ENCODE results near the gene KCNJ18.
"Not testable (repeated sequence)": the region's sequence is repeated elsewhere in the genome, so short reads cannot be mapped to it uniquely, and the experiment has no call there.

Gene KCNJ18

GRCh38 chr17:21708612-21709535 is 16.6 kb downstream of the KCNJ18 start:
- H3K36me3 ChIP-seq (ENCODE audit: control insufficient read depth, insufficient read depth, low read length); H3K4ac ChIP-seq (ENCODE audit: low read depth, low read length); H4K5ac ChIP-seq (ENCODE audit: low read length); H3K56ac ChIP-seq (ENCODE audit: low read length); H3K4me1 ChIP-seq (ENCODE audit: control insufficient read depth, low read depth, low read length); H4K8ac ChIP-seq (ENCODE audit: low read depth, low read length); H3K79me2 ChIP-seq (ENCODE audit: control insufficient read depth, insufficient read depth, low read length); H3K27ac ChIP-seq (ENCODE audit: low read depth, low read length); H3K4me2 ChIP-seq (ENCODE audit: low read length); H3K27me3 ChIP-seq (ENCODE audit: insufficient read depth, low read length, poor library complexity); H3K79me1 ChIP-seq (ENCODE audit: low read length); H2BK120ac ChIP-seq (ENCODE audit: low read depth, low read length); H3K23ac ChIP-seq (ENCODE audit: low read length); H3K4me3 ChIP-seq (ENCODE audit: low read length); H3K9ac ChIP-seq (ENCODE audit: low read length); H2BK5ac ChIP-seq (ENCODE audit: low read length); H3K18ac ChIP-seq (ENCODE audit: low read length); DNase-seq; H2BK15ac ChIP-seq (replicated peaks; ENCODE audit: low read depth); H2AK5ac ChIP-seq (ENCODE audit: low read length): not testable (repeated sequence)
- no CpG with 5 or more reads among the region's 15 CpGs for WGBS (ENCODE audit: extremely low coverage, insufficient coverage, low lambda C conversion rate)

- not testable (repeated sequence) for H3K27ac ChIP-seq (ENCODE audit: low read depth, low read length); H3K4me1 ChIP-seq (ENCODE audit: control insufficient read depth, low read depth, low read length); H3K56ac ChIP-seq (ENCODE audit: low read length); H4K5ac ChIP-seq (ENCODE audit: low read length); H2AK5ac ChIP-seq (ENCODE audit: low read length); H3K36me3 ChIP-seq (ENCODE audit: control insufficient read depth, insufficient read depth, low read length); H3K79me1 ChIP-seq (ENCODE audit: low read length); H2BK5ac ChIP-seq (ENCODE audit: low read length); H3K4ac ChIP-seq (ENCODE audit: low read depth, low read length); H2BK15ac ChIP-seq (replicated peaks; ENCODE audit: low read depth); H4K8ac ChIP-seq (ENCODE audit: low read depth, low read length); H3K79me2 ChIP-seq (ENCODE audit: control insufficient read depth, insufficient read depth, low read length); H3K9ac ChIP-seq (ENCODE audit: low read length); H3K27me3 ChIP-seq (ENCODE audit: insufficient read depth, low read length, poor library complexity); H3K18ac ChIP-seq (ENCODE audit: low read length); H3K4me2 ChIP-seq (ENCODE audit: low read length); H2BK120ac ChIP-seq (ENCODE audit: low read depth, low read length); H3K23ac ChIP-seq (ENCODE audit: low read length); H3K4me3 ChIP-seq (ENCODE audit: low read length); DNase-seq
- WGBS (ENCODE audit: extremely low coverage, insufficient coverage, low lambda C conversion rate), result no CpG with 5 or more reads among the region's 8 CpGs
These were observed 17.7 kb downstream of the KCNJ18 start for GRCh38 chr17:21709994-21710393.

- H4K8ac ChIP-seq (ENCODE audit: low read depth, low read length); H3K4ac ChIP-seq (ENCODE audit: low read depth, low read length); H3K79me2 ChIP-seq (ENCODE audit: control insufficient read depth, insufficient read depth, low read length); H3K27ac ChIP-seq (ENCODE audit: low read depth, low read length); H3K23ac ChIP-seq (ENCODE audit: low read length); H2AK5ac ChIP-seq (ENCODE audit: low read length); H3K56ac ChIP-seq (ENCODE audit: low read length); H3K36me3 ChIP-seq (ENCODE audit: control insufficient read depth, insufficient read depth, low read length); H3K4me2 ChIP-seq (ENCODE audit: low read length); H3K79me1 ChIP-seq (ENCODE audit: low read length); DNase-seq; H3K27me3 ChIP-seq (ENCODE audit: insufficient read depth, low read length, poor library complexity); H3K18ac ChIP-seq (ENCODE audit: low read length); H3K9ac ChIP-seq (ENCODE audit: low read length); H4K5ac ChIP-seq (ENCODE audit: low read length); H3K4me3 ChIP-seq (ENCODE audit: low read length); H2BK5ac ChIP-seq (ENCODE audit: low read length); H3K4me1 ChIP-seq (ENCODE audit: control insufficient read depth, low read depth, low read length); H2BK120ac ChIP-seq (ENCODE audit: low read depth, low read length); H2BK15ac ChIP-seq (replicated peaks; ENCODE audit: low read depth): not testable (repeated sequence)
- no CpG with 5 or more reads among the region's 3 CpGs for WGBS (ENCODE audit: extremely low coverage, insufficient coverage, low lambda C conversion rate)
These were observed 18.2 kb downstream of the KCNJ18 start for GRCh38 chr17:21710486-21710885.

GRCh38 chr17:21711182-21711581 is 18.9 kb downstream of the KCNJ18 start:
- Histone ChIP-seq H2AK5ac (ENCODE audit: low read length) (no peak overlapping the region), H3K27ac (ENCODE audit: low read depth, low read length) (no peak overlapping the region), H3K4me3 (ENCODE audit: low read length) (no peak overlapping the region), H2BK120ac (ENCODE audit: low read depth, low read length) (no peak overlapping the region), H3K23ac (ENCODE audit: low read length) (no peak overlapping the region), H2BK15ac (replicated peaks; ENCODE audit: low read depth) (no peak overlapping the region), H3K27me3 (ENCODE audit: insufficient read depth, low read length, poor library complexity) (no peaks in the 10 kb centered on the region), H3K18ac (ENCODE audit: low read length) (no peak overlapping the region), H3K9ac (ENCODE audit: low read length) (no peak overlapping the region), H4K5ac (ENCODE audit: low read length) (no peak overlapping the region), H3K4me2 (ENCODE audit: low read length) (no peak overlapping the region), H3K4me1 (ENCODE audit: control insufficient read depth, low read depth, low read length) (no peaks in the 10 kb centered on the region), H3K4ac (ENCODE audit: low read depth, low read length) (no peak overlapping the region), H2BK5ac (ENCODE audit: low read length) (no peak overlapping the region), H4K8ac (ENCODE audit: low read depth, low read length) (no peak overlapping the region), H3K79me2 (ENCODE audit: control insufficient read depth, insufficient read depth, low read length) (no peaks in the 10 kb centered on the region), H3K56ac (ENCODE audit: low read length) (no peak overlapping the region), H3K36me3 (ENCODE audit: control insufficient read depth, insufficient read depth, low read length) (no peaks in the 10 kb centered on the region), H3K79me1 (ENCODE audit: low read length) (no peaks in the 10 kb centered on the region)
- DNase-seq, result no peak
- WGBS (ENCODE audit: extremely low coverage, insufficient coverage, low lambda C conversion rate), result no CpG with 5 or more reads among the region's 12 CpGs

- not testable (repeated sequence) for H3K27ac ChIP-seq (ENCODE audit: low read depth, low read length); H2AK5ac ChIP-seq (ENCODE audit: low read length); H3K4me2 ChIP-seq (ENCODE audit: low read length); H3K56ac ChIP-seq (ENCODE audit: low read length); H3K4ac ChIP-seq (ENCODE audit: low read depth, low read length); H3K4me1 ChIP-seq (ENCODE audit: control insufficient read depth, low read depth, low read length); H3K9ac ChIP-seq (ENCODE audit: low read length); H3K27me3 ChIP-seq (ENCODE audit: insufficient read depth, low read length, poor library complexity); H3K23ac ChIP-seq (ENCODE audit: low read length); H2BK5ac ChIP-seq (ENCODE audit: low read length); H3K4me3 ChIP-seq (ENCODE audit: low read length); H4K8ac ChIP-seq (ENCODE audit: low read depth, low read length); H3K36me3 ChIP-seq (ENCODE audit: control insufficient read depth, insufficient read depth, low read length); H3K79me2 ChIP-seq (ENCODE audit: control insufficient read depth, insufficient read depth, low read length); H3K79me1 ChIP-seq (ENCODE audit: low read length); H4K5ac ChIP-seq (ENCODE audit: low read length); H3K18ac ChIP-seq (ENCODE audit: low read length); H2BK120ac ChIP-seq (ENCODE audit: low read depth, low read length); H2BK15ac ChIP-seq (replicated peaks; ENCODE audit: low read depth)
- peak; percentile 2 for DNase-seq
- no CpG with 5 or more reads among the region's 8 CpGs for WGBS (ENCODE audit: extremely low coverage, insufficient coverage, low lambda C conversion rate)
These were observed 20.7 kb downstream of the KCNJ18 start for GRCh38 chr17:21713020-21713419.

GRCh38 chr17:21713631-21714030 is 21.3 kb downstream of the KCNJ18 start:
- not testable (repeated sequence) for H3K18ac ChIP-seq (ENCODE audit: low read length)

More at GRCh38 chr17:21713631-21714030, 21.3 kb downstream of the KCNJ18 start:
- not testable (repeated sequence) for H3K79me2 ChIP-seq (ENCODE audit: control insufficient read depth, insufficient read depth, low read length); H2BK120ac ChIP-seq (ENCODE audit: low read depth, low read length); H3K4me3 ChIP-seq (ENCODE audit: low read length); H2BK15ac ChIP-seq (replicated peaks; ENCODE audit: low read depth); H4K5ac ChIP-seq (ENCODE audit: low read length); H2AK5ac ChIP-seq (ENCODE audit: low read length); H3K4me2 ChIP-seq (ENCODE audit: low read length); H3K27me3 ChIP-seq (ENCODE audit: insufficient read depth, low read length, poor library complexity); H3K4ac ChIP-seq (ENCODE audit: low read depth, low read length); H3K27ac ChIP-seq (ENCODE audit: low read depth, low read length); DNase-seq; H3K79me1 ChIP-seq (ENCODE audit: low read length); H3K23ac ChIP-seq (ENCODE audit: low read length); H3K9ac ChIP-seq (ENCODE audit: low read length); H2BK5ac ChIP-seq (ENCODE audit: low read length); H3K4me1 ChIP-seq (ENCODE audit: control insufficient read depth, low read depth, low read length); H3K56ac ChIP-seq (ENCODE audit: low read length); H3K36me3 ChIP-seq (ENCODE audit: control insufficient read depth, insufficient read depth, low read length); H4K8ac ChIP-seq (ENCODE audit: low read depth, low read length)
- no CpG with 5 or more reads among the region's 3 CpGs for WGBS (ENCODE audit: extremely low coverage, insufficient coverage, low lambda C conversion rate)

All from mesendoderm (in vitro differentiated cells).